OCI-LY3 (cell line): ENCODE data around the gene WWP2.
"Not testable (repeated sequence)": the region's sequence is repeated elsewhere in the genome, so short reads cannot be mapped to it uniquely, and the experiment has no call there.

Experiments used
- H2AFZ ChIP-seq: fragments of 200-600, 300-600 bp; shearing (Covaris generic); 2 replicates; pipeline ENCODE4 v1.6.0; 2014; ENCODE audit warnings: antibody characterized with exemption, low read depth, low read length
- H3K27ac ChIP-seq: fragments of 200-600, 300-600 bp; sonication (generic); 2 replicates; pipeline ENCODE4 v1.5.1; 2014; ENCODE audit warnings: mild to moderate bottlenecking, low read length, moderate library complexity, mixed read lengths
- H3K27me3 ChIP-seq: fragments of 200-600, 300-600 bp; sonication (generic); 2 replicates; pipeline ENCODE4 v1.6.1; 2014; ENCODE audit warnings: low read depth, low read length, mixed read lengths
- H3K36me3 ChIP-seq: fragments of 200-600, 300-600 bp; sonication (generic); replicated peaks from 2 replicates; pipeline ENCODE3; 2014; ENCODE audit warnings: low read depth, low read length, mixed read lengths
- H3K4me1 ChIP-seq: fragments of 300-600, 200-600 bp; sonication (generic); 2 replicates; pipeline ENCODE4 v1.6.1; 2014; ENCODE audit warnings: low read length, mixed read lengths
- H3K4me2 ChIP-seq: fragments of 200-600, 300-600 bp; sonication (generic); 2 replicates; pipeline ENCODE4 v1.6.1; 2014; ENCODE audit warnings: low read length, mixed read lengths
- H3K4me3 ChIP-seq: fragments of 300-600, 200-600 bp; sonication (generic); 2 replicates; pipeline ENCODE4 v1.5.1; 2014; ENCODE audit warnings: antibody characterized with exemption, mild to moderate bottlenecking, low read length, moderate library complexity
- H3K79me2 ChIP-seq: fragments of 300-600, 200-600 bp; shearing (Covaris generic); 2 replicates; pipeline ENCODE4 v1.6.1; 2014; ENCODE audit warnings: mild to moderate bottlenecking, low read length, mixed read lengths
- H3K9ac ChIP-seq: fragments of 300-600, 200-600 bp; shearing (Covaris generic); 2 replicates; pipeline ENCODE4 v1.6.0; 2014; ENCODE audit warnings: mild to moderate bottlenecking, low read length, moderate library complexity
- H3K9me3 ChIP-seq: fragments of 200-600, 300-600 bp; shearing (Covaris generic); 2 replicates; pipeline ENCODE4 v1.6.1; 2014; ENCODE audit warnings: low read length, mixed read lengths; ENCODE audit not compliant: insufficient read depth
- H4K20me1 ChIP-seq: fragments of 200-600, 300-600 bp; sonication (generic); 2 replicates; pipeline ENCODE4 v1.6.1; 2016; ENCODE audit warnings: low read length, mixed read lengths; ENCODE audit not compliant: insufficient read depth
- CTCF ChIP-seq: fragments of 200-600, 300-600 bp; sonication (generic); IDR thresholded peaks from 2 replicates; pipeline ENCODE4 v1.5.1; 2014; ENCODE audit warnings: antibody characterized with exemption, low read length, low read depth
- EZH2phosphoT487 ChIP-seq: fragments of 200-600 bp; shearing (Covaris generic); IDR thresholded peaks from 2 replicates; pipeline ENCODE4 v1.6.1; 2018; ENCODE audit warnings: antibody characterized with exemption, mixed run types, low read depth

The WWP2 gene

GRCh38 chr16:69799611-69800031 lies 37.5 kb downstream of the WWP2 start:
- H3K36me3 ChIP-seq = no peaks in the 10 kb centered on the region
- H2AFZ ChIP-seq = no peak overlapping the region
- no peaks in the 10 kb centered on the region for H3K9me3 ChIP-seq
- no peaks in the 10 kb centered on the region for H3K4me1 ChIP-seq
- no peaks in the 10 kb centered on the region for H3K79me2 ChIP-seq
- no peak overlapping the region for H3K27ac ChIP-seq
- no peak for TF ChIP-seq CTCF
- TF ChIP-seq EZH2phosphoT487 = no peak
- no peaks in the 10 kb centered on the region for H3K27me3 ChIP-seq
- no peak overlapping the region for H3K4me3 ChIP-seq
- no peak overlapping the region for H3K4me2 ChIP-seq
- 0 out of 2 replicates have a peak, but pooled peaks cover 6% of the 10 kb centered on the region for H4K20me1 ChIP-seq
- no peak overlapping the region for H3K9ac ChIP-seq

- Histone ChIP-seq H3K79me2 (no peaks in the 10 kb centered on the region), H3K4me1 (peaks cover 8% of the 10 kb centered on the region), H3K4me2 (no peak overlapping the region), H3K27ac (no peak overlapping the region), H4K20me1 (no peaks in the 10 kb centered on the region), H3K27me3 (no peaks in the 10 kb centered on the region), H3K36me3 (no peaks in the 10 kb centered on the region), H3K9me3 (no peaks in the 10 kb centered on the region), H3K9ac (no peak overlapping the region), H2AFZ (no peak overlapping the region), H3K4me3 (no peak overlapping the region)
- TF ChIP-seq EZH2phosphoT487 = no peak
- TF ChIP-seq CTCF = no peak
Measured at GRCh38 chr16:69804297-69804696, 42.2 kb downstream of the WWP2 start.

GRCh38 chr16:69806776-69807175 lies 44.6 kb downstream of the WWP2 start:
- H3K4me2 ChIP-seq, H3K9ac ChIP-seq, H3K27me3 ChIP-seq, H3K27ac ChIP-seq, H3K79me2 ChIP-seq, H2AFZ ChIP-seq, H3K9me3 ChIP-seq, H4K20me1 ChIP-seq, H3K36me3 ChIP-seq, H3K4me1 ChIP-seq, H3K4me3 ChIP-seq: not testable (repeated sequence)

- Histone ChIP-seq H3K4me3 (no peak overlapping the region), H3K4me2 (no peak overlapping the region), H2AFZ (no peak overlapping the region), H3K9me3 (no peaks in the 10 kb centered on the region), H3K79me2 (no peaks in the 10 kb centered on the region), H3K27me3 (no peaks in the 10 kb centered on the region), H3K4me1 (no peaks in the 10 kb centered on the region), H3K36me3 (no peaks in the 10 kb centered on the region), H3K27ac (no peak overlapping the region), H4K20me1 (no peaks in the 10 kb centered on the region), H3K9ac (no peak overlapping the region)
- TF ChIP-seq EZH2phosphoT487 = no peak
- no peak for TF ChIP-seq CTCF
Measured at GRCh38 chr16:69812688-69813014, 50.5 kb downstream of the WWP2 start.

GRCh38 chr16:69814078-69814477 lies 51.9 kb downstream of the WWP2 start:
- H2AFZ ChIP-seq = no peak overlapping the region
- no peaks in the 10 kb centered on the region for H3K36me3 ChIP-seq

More at GRCh38 chr16:69814078-69814477, 51.9 kb downstream of the WWP2 start:
- H3K79me2 ChIP-seq = no peaks in the 10 kb centered on the region
- H3K9ac ChIP-seq = no peak overlapping the region
- no peaks in the 10 kb centered on the region for H4K20me1 ChIP-seq
- H3K4me2 ChIP-seq = no peak overlapping the region
- no peak for TF ChIP-seq CTCF
- TF ChIP-seq EZH2phosphoT487 = no peak
- no peaks in the 10 kb centered on the region for H3K9me3 ChIP-seq
- no peaks in the 10 kb centered on the region for H3K4me1 ChIP-seq
- H3K27ac ChIP-seq = no peak overlapping the region
- no peaks in the 10 kb centered on the region for H3K27me3 ChIP-seq
- no peak overlapping the region for H3K4me3 ChIP-seq
